GM13977 (cell line): ENCODE results near the gene CCR2.

Experiments used
- DNase-seq: peaks from one replicate; pipeline ENCODE4 v3.0.0; 2012; ENCODE audit warnings: low spot score
- in situ Hi-C: fragments of 300-500 bp; cut with MboI; formaldehyde crosslinking; loops from one replicate; pipeline ENCODE4 v1.12.0; 2022; ENCODE audit warnings: low sequenced_read_pairs, low pct_unique_long_range_greater_than_20kb, mixed read lengths, inconsistent platforms; ENCODE audit not compliant: unreplicated experiment
- TF ChIP-seq, protein P1 (sequence below): IDR thresholded peaks from 2 replicates; pipeline ENCODE4 v1.5.1; 2012; ENCODE audit warnings: mild to moderate bottlenecking, control low read depth; ENCODE audit not compliant: insufficient read depth; ENCODE audit errors: extremely low read depth, missing control alignments

Gene CCR2

GRCh38 chr3:46374755-46375154 lies 20.8 kb downstream of the CCR2 start:
- in situ Hi-C loops, result loop anchor here (5.0 to 25.0 kb wide), 4 partner anchors 162 to 612 kb away; partner anchors contain the start of gene CXCR6
- TF ChIP-seq, protein P1, sequence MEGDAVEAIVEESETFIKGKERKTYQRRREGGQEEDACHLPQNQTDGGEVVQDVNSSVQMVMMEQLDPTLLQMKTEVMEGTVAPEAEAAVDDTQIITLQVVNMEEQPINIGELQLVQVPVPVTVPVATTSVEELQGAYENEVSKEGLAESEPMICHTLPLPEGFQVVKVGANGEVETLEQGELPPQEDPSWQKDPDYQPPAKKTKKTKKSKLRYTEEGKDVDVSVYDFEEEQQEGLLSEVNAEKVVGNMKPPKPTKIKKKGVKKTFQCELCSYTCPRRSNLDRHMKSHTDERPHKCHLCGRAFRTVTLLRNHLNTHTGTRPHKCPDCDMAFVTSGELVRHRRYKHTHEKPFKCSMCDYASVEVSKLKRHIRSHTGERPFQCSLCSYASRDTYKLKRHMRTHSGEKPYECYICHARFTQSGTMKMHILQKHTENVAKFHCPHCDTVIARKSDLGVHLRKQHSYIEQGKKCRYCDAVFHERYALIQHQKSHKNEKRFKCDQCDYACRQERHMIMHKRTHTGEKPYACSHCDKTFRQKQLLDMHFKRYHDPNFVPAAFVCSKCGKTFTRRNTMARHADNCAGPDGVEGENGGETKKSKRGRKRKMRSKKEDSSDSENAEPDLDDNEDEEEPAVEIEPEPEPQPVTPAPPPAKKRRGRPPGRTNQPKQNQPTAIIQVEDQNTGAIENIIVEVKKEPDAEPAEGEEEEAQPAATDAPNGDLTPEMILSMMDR, result no peak
- no peak for DNase-seq

DNA sequence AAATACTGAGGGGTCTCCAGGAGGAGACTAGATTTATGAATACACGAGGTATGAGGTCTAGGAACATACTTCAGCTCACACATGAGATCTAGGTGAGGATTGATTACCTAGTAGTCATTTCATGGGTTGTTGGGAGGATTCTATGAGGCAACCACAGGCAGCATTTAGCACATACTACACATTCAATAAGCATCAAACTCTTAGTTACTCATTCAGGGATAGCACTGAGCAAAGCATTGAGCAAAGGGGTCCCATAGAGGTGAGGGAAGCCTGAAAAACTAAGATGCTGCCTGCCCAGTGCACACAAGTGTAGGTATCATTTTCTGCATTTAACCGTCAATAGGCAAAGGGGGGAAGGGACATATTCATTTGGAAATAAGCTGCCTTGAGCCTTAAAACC lies 21.3 kb downstream of the CCR2 start:
- in situ Hi-C loops, result loop anchor here (10.0 to 25.0 kb wide), 2 partner anchors 290 to 613 kb away; no protein-coding TSS in a partner anchor
- no peak for DNase-seq
- TF ChIP-seq, protein P1, result no peak

GRCh38 chr3:46375814-46376213 lies 21.9 kb downstream of the CCR2 start:
- TF ChIP-seq, protein P1, result no peak
- DNase-seq, result no peak
- in situ Hi-C loops, result loop anchor here (10.0 to 25.0 kb wide), 2 partner anchors 291 to 614 kb away; no protein-coding TSS in a partner anchor

DNA sequence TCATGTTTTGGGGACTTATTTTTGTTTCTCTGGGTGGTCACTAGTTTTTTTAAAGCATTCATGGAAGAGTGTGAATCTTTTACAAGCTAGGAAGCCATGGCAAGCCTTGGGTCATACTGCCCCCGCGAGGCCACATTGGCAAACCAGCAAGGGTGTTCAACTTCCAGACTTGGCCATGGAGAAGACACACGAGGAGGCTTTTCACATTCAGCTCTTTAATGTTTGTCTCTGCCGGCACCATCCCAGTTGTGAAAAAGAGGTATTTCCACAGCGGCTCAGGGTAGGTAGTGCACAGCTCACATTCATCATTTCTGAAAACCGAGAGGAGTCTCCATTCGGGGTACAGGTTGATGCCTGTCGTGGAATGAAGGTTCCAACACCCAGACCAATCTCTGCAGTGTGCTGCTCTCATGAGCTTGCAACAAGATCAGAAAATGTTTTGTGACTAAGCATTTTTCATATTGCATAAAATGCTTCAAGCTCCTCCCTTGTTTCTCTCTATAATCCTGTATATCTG lies 24.6 kb downstream of the CCR2 start:
- in situ Hi-C loops, result loop anchor here (10.0 to 25.0 kb wide), 2 partner anchors 294 to 616 kb away; no protein-coding TSS in a partner anchor
- TF ChIP-seq, protein P1, result peak; percentile 83
- peak; percentile 46 for DNase-seq

GRCh38 chr3:46380471-46381221 lies 26.7 kb downstream of the CCR2 start:
- DNase-seq, result no peak
- in situ Hi-C loops, result loop anchor here (25.0 kb wide), 1 partner anchor 618 kb away; no protein-coding TSS in a partner anchor
- TF ChIP-seq, protein P1, result no peak

DNA sequence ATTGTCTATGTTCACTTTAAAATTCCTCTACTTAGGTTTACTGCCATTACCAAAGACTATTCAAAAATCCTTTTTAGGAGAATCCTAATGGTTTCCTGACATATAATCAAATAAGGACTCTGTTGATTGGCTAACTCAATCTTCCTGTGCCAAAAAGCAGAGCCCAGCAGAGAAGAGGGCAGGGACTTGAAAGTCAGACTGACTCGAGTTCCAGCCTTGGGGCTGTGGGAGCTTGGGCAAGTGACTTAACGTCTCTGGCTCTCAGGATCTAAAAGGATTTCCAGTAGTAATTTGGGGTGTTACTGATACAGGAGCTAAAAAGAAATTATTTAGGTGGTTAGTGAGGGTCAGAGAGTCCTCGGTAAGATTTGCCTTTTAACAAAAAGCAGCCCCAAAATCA lies 27.7 kb downstream of the CCR2 start:
- DNase-seq, result no peak
- in situ Hi-C loops, result loop anchor here (25.0 kb wide), 1 partner anchor 619 kb away; no protein-coding TSS in a partner anchor
- TF ChIP-seq, protein P1, result no peak
